Sigmoid colon (tissue), 4 donors: ENCODE measurements around the gene SLC1A5.

Experiments used
- EP300 ChIP-seq, 4 donors: sonication (generic); formaldehyde crosslinking; IDR thresholded peaks; one replicate each; pipeline ENCODE4 v1.6.1; 2017; ENCODE audit warnings: antibody characterized with exemption in 4 of 4
- POLR2A ChIP-seq, 2 donors: fragments of 450-650 bp; IDR thresholded peaks; one replicate each; pipeline ENCODE4 v1.6.1; 2016; ENCODE audit warnings: antibody characterized with exemption in 2 of 2, mild to moderate bottlenecking in 2 of 2, moderate library complexity in 2 of 2
- POLR2AphosphoS5 ChIP-seq, 4 donors: sonication (generic); formaldehyde crosslinking; IDR thresholded peaks; one replicate each; pipeline ENCODE4 v1.6.1; 2017; ENCODE audit warnings: antibody characterized with exemption in 4 of 4
- TF ChIP-seq, protein P1 (sequence below), 4 experiments: fragments of 450-650 bp in 3 of 4; fragments of 200-600 bp in 1 of 4; IDR thresholded peaks; one replicate each; pipeline ENCODE4 v1.5.1; 2016 to 2019; ENCODE audit warnings: antibody characterized with exemption in 4 of 4, mild to moderate bottlenecking in 3 of 4, moderate library complexity in 2 of 4

DNA sequence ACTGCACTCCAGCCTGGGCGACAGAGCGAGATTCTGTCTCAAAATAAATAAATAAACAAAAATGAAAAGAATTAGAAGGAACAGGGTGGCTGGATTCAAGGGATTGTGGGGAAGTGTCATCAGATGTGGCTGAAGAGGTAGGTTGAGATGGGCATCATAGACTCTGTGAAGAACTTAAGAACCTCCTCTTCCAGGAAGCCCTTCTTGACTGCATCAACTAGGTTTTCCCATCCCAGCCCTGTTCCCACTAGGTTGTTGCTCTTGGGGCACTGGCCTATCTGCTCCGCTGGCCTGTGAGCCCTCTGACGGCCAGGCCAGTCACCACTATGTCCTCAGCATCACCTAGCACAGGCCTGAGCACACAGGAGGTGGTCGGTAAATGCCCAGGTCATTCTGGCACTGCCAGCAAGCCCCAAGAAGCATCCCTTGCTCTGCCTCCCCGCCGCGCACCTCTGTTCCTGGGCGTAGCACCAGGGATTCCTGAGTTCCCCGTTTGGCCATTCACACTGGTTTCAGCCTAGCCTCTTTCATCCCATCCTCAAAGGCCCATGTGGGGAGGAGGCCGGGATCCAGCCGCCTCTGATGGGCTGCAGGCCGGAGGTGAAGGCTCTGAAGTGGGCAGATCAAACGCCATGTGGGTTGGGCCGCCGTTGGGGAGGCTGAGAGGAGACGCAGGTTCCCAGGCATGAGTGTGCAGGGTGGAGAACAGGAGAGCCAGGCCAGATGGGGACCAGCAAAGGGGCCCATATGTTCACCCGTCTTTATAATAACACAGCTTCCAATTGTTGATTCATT lies 27.6 kb upstream of the SLC1A5 start:
- TF ChIP-seq, protein P1, sequence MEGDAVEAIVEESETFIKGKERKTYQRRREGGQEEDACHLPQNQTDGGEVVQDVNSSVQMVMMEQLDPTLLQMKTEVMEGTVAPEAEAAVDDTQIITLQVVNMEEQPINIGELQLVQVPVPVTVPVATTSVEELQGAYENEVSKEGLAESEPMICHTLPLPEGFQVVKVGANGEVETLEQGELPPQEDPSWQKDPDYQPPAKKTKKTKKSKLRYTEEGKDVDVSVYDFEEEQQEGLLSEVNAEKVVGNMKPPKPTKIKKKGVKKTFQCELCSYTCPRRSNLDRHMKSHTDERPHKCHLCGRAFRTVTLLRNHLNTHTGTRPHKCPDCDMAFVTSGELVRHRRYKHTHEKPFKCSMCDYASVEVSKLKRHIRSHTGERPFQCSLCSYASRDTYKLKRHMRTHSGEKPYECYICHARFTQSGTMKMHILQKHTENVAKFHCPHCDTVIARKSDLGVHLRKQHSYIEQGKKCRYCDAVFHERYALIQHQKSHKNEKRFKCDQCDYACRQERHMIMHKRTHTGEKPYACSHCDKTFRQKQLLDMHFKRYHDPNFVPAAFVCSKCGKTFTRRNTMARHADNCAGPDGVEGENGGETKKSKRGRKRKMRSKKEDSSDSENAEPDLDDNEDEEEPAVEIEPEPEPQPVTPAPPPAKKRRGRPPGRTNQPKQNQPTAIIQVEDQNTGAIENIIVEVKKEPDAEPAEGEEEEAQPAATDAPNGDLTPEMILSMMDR (IDR thresholded peaks at IDR 0.05) = no peak
- TF ChIP-seq POLR2A (IDR thresholded peaks at IDR 0.05) (no peak), EP300 (IDR thresholded peaks at IDR 0.05) (no peak), POLR2AphosphoS5 (IDR thresholded peaks at IDR 0.05) (no peak)
